ENCODE measurements around the gene CD5L. TPM values are rescaled to one million over a fixed set of nuclear protein-coding genes. Genes with fewer than 3 reads are reported as not detected.
A peak's percentile ranks its signal among the peaks of the same experiment; 100 is the strongest.

CD5L gene
- total RNA-seq, 2 donors from 2014 or later = not detected

- H3K4me3 Mint-ChIP-seq = no peak overlapping the region
- H3K9me3 Mint-ChIP-seq = no peaks in the 10 kb centered on the region
Measured at GRCh38 chr1:157834430-157834829, 7.2 kb downstream of the CD5L start.

GRCh38 chr1:157833145-157833544, 8.5 kb downstream of the CD5L start:
- no peak for DNase-seq (ENCODE audit: low spot score)
- Mint-ChIP-seq H3K9me3 (no peaks in the 10 kb centered on the region), H3K4me3 (no peak overlapping the region), H3K36me3 (no peaks in the 10 kb centered on the region), H3K4me1 (ENCODE audit: low read depth in 2 of 2) (peaks cover 0 to 18% of the 10 kb centered on the region in 2 donors), H3K27ac (no peak overlapping the region), H3K27me3 (peaks cover 0 to 4% of the 10 kb centered on the region in 2 donors)
- ATAC-seq = no peak

More at GRCh38 chr1:157834430-157834829, 7.2 kb downstream of the CD5L start:
- Mint-ChIP-seq H3K36me3 (no peaks in the 10 kb centered on the region), H3K27ac (no peak overlapping the region), H3K4me1 (ENCODE audit: low read depth in 2 of 2) (peaks cover 0 to 18% of the 10 kb centered on the region in 2 donors), H3K27me3 (no peaks in the 10 kb centered on the region)
- DNase-seq (ENCODE audit: low spot score) = no peak
- no peak for ATAC-seq

GRCh38 chr1:157831968-157832626, 9.5 kb downstream of the CD5L start:
- peaks cover 0 to 4% of the 10 kb centered on the region in 2 donors for H3K27me3 Mint-ChIP-seq
- H3K9me3 Mint-ChIP-seq = no peaks in the 10 kb centered on the region
- H3K36me3 Mint-ChIP-seq = no peaks in the 10 kb centered on the region
- H3K4me3 Mint-ChIP-seq = no peak overlapping the region
- DNase-seq (ENCODE audit: low spot score) (no peak), ATAC-seq (peak; percentile 66 to 70)
- H3K27ac Mint-ChIP-seq = no peak overlapping the region
- peaks cover 0 to 18% of the 10 kb centered on the region in 2 donors for H3K4me1 Mint-ChIP-seq (ENCODE audit: low read depth in 2 of 2)

- H3K27me3 Mint-ChIP-seq = peaks cover under 1 to 4% of the 10 kb centered on the region in 2 donors
- H3K4me1 Mint-ChIP-seq (ENCODE audit: low read depth in 2 of 2) = peaks cover 0 to 18% of the 10 kb centered on the region in 2 donors
- no peaks in the 10 kb centered on the region for H3K36me3 Mint-ChIP-seq
- H3K9me3 Mint-ChIP-seq = no peaks in the 10 kb centered on the region
- ATAC-seq = no peak
- no peak overlapping the region for H3K27ac Mint-ChIP-seq
- DNase-seq (ENCODE audit: low spot score) = no peak
- no peak overlapping the region for H3K4me3 Mint-ChIP-seq
Measured at GRCh38 chr1:157830887-157831286, 10.7 kb downstream of the CD5L start.

- H3K27me3 Mint-ChIP-seq = peaks cover 4 to 13% of the 10 kb centered on the region in 2 donors
- peaks cover 0 to 18% of the 10 kb centered on the region in 2 donors for H3K4me1 Mint-ChIP-seq (ENCODE audit: low read depth in 2 of 2)
- no peak for DNase-seq (ENCODE audit: low spot score)
- H3K36me3 Mint-ChIP-seq = no peaks in the 10 kb centered on the region
- no peaks in the 10 kb centered on the region for H3K9me3 Mint-ChIP-seq
- H3K27ac Mint-ChIP-seq = no peak overlapping the region
- no peak for ATAC-seq
- no peak overlapping the region for H3K4me3 Mint-ChIP-seq
Measured at GRCh38 chr1:157829711-157830110, 11.9 kb downstream of the CD5L start.

- H3K27me3 Mint-ChIP-seq = peaks cover 6 to 18% of the 10 kb centered on the region in 2 donors
- ATAC-seq (no peak), DNase-seq (ENCODE audit: low spot score) (no peak)
- H3K4me1 Mint-ChIP-seq (ENCODE audit: low read depth in 2 of 2) = peaks cover 0 to 18% of the 10 kb centered on the region in 2 donors
- no peaks in the 10 kb centered on the region for H3K36me3 Mint-ChIP-seq
- no peak overlapping the region for H3K4me3 Mint-ChIP-seq
- no peak overlapping the region for H3K27ac Mint-ChIP-seq
- H3K9me3 Mint-ChIP-seq = no peaks in the 10 kb centered on the region
Measured at GRCh38 chr1:157829210-157829609, 12.4 kb downstream of the CD5L start.

- H3K27me3 Mint-ChIP-seq = peaks cover 14 to 30% of the 10 kb centered on the region in 2 donors
- ATAC-seq = no peak
- no peak overlapping the region for H3K27ac Mint-ChIP-seq
- H3K4me1 Mint-ChIP-seq (ENCODE audit: low read depth in 2 of 2) = peaks cover 0 to 2% of the 10 kb centered on the region in 2 donors
- peaks cover 1% of the 10 kb centered on the region for H3K9me3 Mint-ChIP-seq
- H3K36me3 Mint-ChIP-seq = peaks cover 2% of the 10 kb centered on the region
- no peak for DNase-seq (ENCODE audit: low spot score)
- H3K4me3 Mint-ChIP-seq = no peak overlapping the region
Measured at GRCh38 chr1:157820299-157820698, 21.3 kb downstream of the CD5L start.

GRCh38 chr1:157819896-157820295, 21.7 kb downstream of the CD5L start, which contains the start of gene FCRL1:
FCRL1 (minus strand) TSS chr1:157820120; CDS start chr1:157820037, 83 bp downstream.
- Mint-ChIP-seq H3K4me3 (no peak within 1 kb of the TSS), H3K9me3 (peaks cover 2% of the 10 kb centered on the region), H3K4me1 (ENCODE audit: low read depth in 2 of 2) (peaks cover 0 to 2% of the 10 kb centered on the region in 2 donors), H3K36me3 (peaks cover 5% of the 10 kb centered on the region), H3K27ac (no peak within 1 kb of the TSS), H3K27me3 (peaks cover 15 to 30% of the 10 kb centered on the region in 2 donors)
- DNase-seq (ENCODE audit: low spot score) (no peak), ATAC-seq (no peak)

- peaks cover 2% of the 10 kb centered on the region for H3K9me3 Mint-ChIP-seq
- no peak overlapping the region for H3K27ac Mint-ChIP-seq
- no peak for ATAC-seq
- H3K36me3 Mint-ChIP-seq = peaks cover 5% of the 10 kb centered on the region
- no peak for DNase-seq (ENCODE audit: low spot score)
- H3K27me3 Mint-ChIP-seq = peaks cover 12 to 26% of the 10 kb centered on the region in 2 donors
- no peak overlapping the region for H3K4me3 Mint-ChIP-seq
- H3K4me1 Mint-ChIP-seq (ENCODE audit: low read depth in 2 of 2) = peaks cover 0 to 2% of the 10 kb centered on the region in 2 donors
Measured at GRCh38 chr1:157819215-157819614, 22.4 kb downstream of the CD5L start.

- Mint-ChIP-seq H3K9me3 (peaks cover 9% of the 10 kb centered on the region), H3K27me3 (peaks cover 19 to 27% of the 10 kb centered on the region in 2 donors)
- no peak for DNase-seq (ENCODE audit: low spot score)
Measured at GRCh38 chr1:157813269-157813668, 28.3 kb downstream of the CD5L start.

GRCh38 chr1:157806431-157807149, 35.0 kb downstream of the CD5L start:
- no peaks in the 10 kb centered on the region for H3K9me3 Mint-ChIP-seq
- H3K4me1 Mint-ChIP-seq (ENCODE audit: low read depth in 2 of 2) = no peaks in the 10 kb centered on the region
- no peaks in the 10 kb centered on the region for H3K36me3 Mint-ChIP-seq
- ATAC-seq (peak in 1 of 2 donors; percentile 53), DNase-seq (ENCODE audit: low spot score) (no peak)
- no peak overlapping the region for H3K27ac Mint-ChIP-seq
- H3K27me3 Mint-ChIP-seq = peaks cover 14% of the 10 kb centered on the region in 2 donors
- no peak overlapping the region for H3K4me3 Mint-ChIP-seq

More at GRCh38 chr1:157813269-157813668, 28.3 kb downstream of the CD5L start:
- no peaks in the 10 kb centered on the region for H3K4me1 Mint-ChIP-seq (ENCODE audit: low read depth in 2 of 2)
- H3K36me3 Mint-ChIP-seq = peaks cover 19% of the 10 kb centered on the region
- no peak overlapping the region for H3K27ac Mint-ChIP-seq
- no peak overlapping the region for H3K4me3 Mint-ChIP-seq
- no peak for ATAC-seq

GRCh38 chr1:157803851-157804250, 37.8 kb downstream of the CD5L start:
- Mint-ChIP-seq H3K4me3 (no peak overlapping the region), H3K36me3 (no peaks in the 10 kb centered on the region), H3K27me3 (peaks cover 9 to 10% of the 10 kb centered on the region in 2 donors), H3K4me1 (ENCODE audit: low read depth in 2 of 2) (no peaks in the 10 kb centered on the region), H3K9me3 (no peaks in the 10 kb centered on the region), H3K27ac (no peak overlapping the region)
- ATAC-seq = peak in 1 of 2 donors; percentile 31
- DNase-seq (ENCODE audit: low spot score) = no peak

- no peaks in the 10 kb centered on the region for H3K36me3 Mint-ChIP-seq
Measured at GRCh38 chr1:157799996-157800395, 41.6 kb downstream of the CD5L start.

GRCh38 chr1:157798211-157798610, 43.4 kb downstream of the CD5L start:
- H3K4me3 Mint-ChIP-seq = no peak overlapping the region
- H3K4me1 Mint-ChIP-seq (ENCODE audit: low read depth in 2 of 2) = no peaks in the 10 kb centered on the region
- ATAC-seq = no peak
- H3K27ac Mint-ChIP-seq = no peak overlapping the region
- peaks cover 0 to 2% of the 10 kb centered on the region in 2 donors for H3K27me3 Mint-ChIP-seq
- peaks cover 3% of the 10 kb centered on the region for H3K9me3 Mint-ChIP-seq
- DNase-seq (ENCODE audit: low spot score) = no peak
- H3K36me3 Mint-ChIP-seq = peaks cover 11% of the 10 kb centered on the region

More at GRCh38 chr1:157799996-157800395, 41.6 kb downstream of the CD5L start:
- ATAC-seq (no peak), DNase-seq (ENCODE audit: low spot score) (no peak)
- no peak overlapping the region for H3K4me3 Mint-ChIP-seq
- H3K4me1 Mint-ChIP-seq (ENCODE audit: low read depth in 2 of 2) = no peaks in the 10 kb centered on the region
- no peaks in the 10 kb centered on the region for H3K9me3 Mint-ChIP-seq
- H3K27me3 Mint-ChIP-seq = peaks cover 0 to 2% of the 10 kb centered on the region in 2 donors
- H3K27ac Mint-ChIP-seq = no peak overlapping the region
